Osteocyte (in vitro differentiated cells): ENCODE results near the gene TRAF4. TPM values are rescaled to one million over a fixed set of nuclear protein-coding genes. Genes with fewer than 3 reads are reported as not detected.
A peak's percentile ranks its signal among the peaks of the same experiment; 100 is the strongest.

Experiments used
- DNase-seq: peaks from one replicate; pipeline ENCODE4 v3.0.0; 2021; ENCODE audit warnings: mixed read lengths; ENCODE audit not compliant: unreplicated experiment; ENCODE audit errors: extremely low spot score
- H3K27ac Mint-ChIP-seq: one replicate; pipeline ENCODE4 v1.8.0; 2021; ENCODE audit warnings: mild to moderate bottlenecking, mixed read lengths; ENCODE audit not compliant: unreplicated experiment
- H3K27me3 Mint-ChIP-seq: one replicate; pipeline ENCODE4 v1.8.0; 2021; ENCODE audit warnings: mixed read lengths; ENCODE audit not compliant: unreplicated experiment
- H3K36me3 Mint-ChIP-seq: one replicate; pipeline ENCODE4 v1.8.0; 2021; ENCODE audit warnings: mixed read lengths; ENCODE audit not compliant: unreplicated experiment
- H3K4me1 Mint-ChIP-seq: one replicate; pipeline ENCODE4 v1.8.0; 2021; ENCODE audit warnings: mixed read lengths; ENCODE audit not compliant: unreplicated experiment
- H3K4me3 Mint-ChIP-seq: one replicate; pipeline ENCODE4 v1.8.0; 2021; ENCODE audit warnings: mild to moderate bottlenecking, moderate library complexity, mixed read lengths; ENCODE audit not compliant: unreplicated experiment
- H3K9me3 Mint-ChIP-seq: one replicate; pipeline ENCODE4 v1.8.0; 2021; ENCODE audit warnings: mixed read lengths; ENCODE audit not compliant: unreplicated experiment
- total RNA-seq: library from RNA; stranded (reverse); gene quantifications from 2 replicates; pipeline ENCODE4 v1.2.1, GENCODE V29; 2021
- TF ChIP-seq, protein P1 (sequence below): fragments of 200-600 bp; sonication (generic); IDR thresholded peaks from 2 replicates; pipeline ENCODE4 v1.5.0; 2021; ENCODE audit warnings: antibody characterized with exemption, mild to moderate bottlenecking, moderate library complexity

Gene TRAF4
- total RNA-seq, 1 donor from 2014 or later: 95.5 TPM

- Mint-ChIP-seq H3K27me3 (no peaks in the 10 kb centered on the region), H3K9me3 (no peaks in the 10 kb centered on the region), H3K4me3 (no peak overlapping the region), H3K36me3 (peaks cover 18% of the 10 kb centered on the region), H3K4me1 (peaks cover 22% of the 10 kb centered on the region), H3K27ac (no peak overlapping the region)
- DNase-seq: no peak
- TF ChIP-seq, protein P1, sequence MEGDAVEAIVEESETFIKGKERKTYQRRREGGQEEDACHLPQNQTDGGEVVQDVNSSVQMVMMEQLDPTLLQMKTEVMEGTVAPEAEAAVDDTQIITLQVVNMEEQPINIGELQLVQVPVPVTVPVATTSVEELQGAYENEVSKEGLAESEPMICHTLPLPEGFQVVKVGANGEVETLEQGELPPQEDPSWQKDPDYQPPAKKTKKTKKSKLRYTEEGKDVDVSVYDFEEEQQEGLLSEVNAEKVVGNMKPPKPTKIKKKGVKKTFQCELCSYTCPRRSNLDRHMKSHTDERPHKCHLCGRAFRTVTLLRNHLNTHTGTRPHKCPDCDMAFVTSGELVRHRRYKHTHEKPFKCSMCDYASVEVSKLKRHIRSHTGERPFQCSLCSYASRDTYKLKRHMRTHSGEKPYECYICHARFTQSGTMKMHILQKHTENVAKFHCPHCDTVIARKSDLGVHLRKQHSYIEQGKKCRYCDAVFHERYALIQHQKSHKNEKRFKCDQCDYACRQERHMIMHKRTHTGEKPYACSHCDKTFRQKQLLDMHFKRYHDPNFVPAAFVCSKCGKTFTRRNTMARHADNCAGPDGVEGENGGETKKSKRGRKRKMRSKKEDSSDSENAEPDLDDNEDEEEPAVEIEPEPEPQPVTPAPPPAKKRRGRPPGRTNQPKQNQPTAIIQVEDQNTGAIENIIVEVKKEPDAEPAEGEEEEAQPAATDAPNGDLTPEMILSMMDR: no peak
Observed at GRCh38 chr17:28759256-28759865, 15.6 kb downstream of the TRAF4 start.

DNA sequence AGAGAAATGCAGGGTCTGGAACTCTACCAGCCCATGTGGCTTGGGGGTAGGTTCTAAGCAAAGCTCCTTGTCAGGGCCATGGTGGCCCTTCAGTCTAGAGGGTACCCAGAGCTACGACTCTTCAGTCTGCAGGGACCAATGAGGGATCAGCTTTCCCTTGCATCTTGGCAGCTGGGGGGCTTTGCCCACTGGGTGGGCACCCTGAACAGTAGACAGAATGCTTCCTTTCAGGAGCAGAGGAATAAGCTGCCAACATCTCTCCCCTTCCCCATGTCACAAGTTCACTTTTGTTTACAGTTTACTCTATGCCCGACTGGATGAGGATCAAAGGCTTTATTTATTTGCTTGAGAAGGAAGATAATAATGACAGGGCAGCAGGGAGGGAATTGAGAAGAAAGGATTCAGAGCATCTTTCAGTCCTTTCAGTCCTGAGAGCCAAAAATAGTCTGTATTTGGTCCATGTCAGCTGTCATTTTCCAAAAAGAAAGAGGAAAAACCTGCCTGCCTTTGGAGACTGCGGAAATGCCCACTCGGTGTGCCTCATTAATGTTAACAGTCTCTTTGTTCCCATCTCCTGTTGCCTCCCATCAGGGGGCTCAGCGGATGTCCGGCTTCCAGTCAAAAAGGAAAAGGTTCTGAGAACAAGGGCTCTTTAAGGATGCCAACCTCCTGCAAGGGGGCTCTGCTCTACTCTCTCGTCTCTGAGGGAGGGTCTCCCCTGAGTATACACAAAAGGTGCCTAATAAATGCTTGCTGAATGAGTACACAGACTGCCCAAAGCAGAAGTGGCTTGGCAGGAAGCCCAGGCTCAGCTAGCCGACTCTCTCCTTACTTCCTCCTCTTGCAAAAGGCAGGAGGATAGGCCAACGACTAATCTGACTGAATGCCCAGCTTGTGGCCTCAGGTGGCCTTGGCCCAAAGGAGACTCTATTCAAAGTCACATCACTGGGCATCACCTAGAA lies 17.1 kb downstream of the TRAF4 start:
- Mint-ChIP-seq H3K27me3 (no peaks in the 10 kb centered on the region), H3K4me3 (no peak overlapping the region), H3K4me1 (peaks cover 16% of the 10 kb centered on the region), H3K36me3 (peaks cover 20% of the 10 kb centered on the region), H3K27ac (peak overlapping the region; percentile 64), H3K9me3 (no peaks in the 10 kb centered on the region)
- TF ChIP-seq, protein P1: no peak
- DNase-seq: no peak

- peaks cover 6% of the 10 kb centered on the region for H3K36me3 Mint-ChIP-seq
- TF ChIP-seq, protein P1: no peak
- no peak overlapping the region for H3K27ac Mint-ChIP-seq
- no peak overlapping the region for H3K4me3 Mint-ChIP-seq
- no peaks in the 10 kb centered on the region for H3K27me3 Mint-ChIP-seq
- H3K4me1 Mint-ChIP-seq: peaks cover 13% of the 10 kb centered on the region
- no peaks in the 10 kb centered on the region for H3K9me3 Mint-ChIP-seq
- DNase-seq: no peak
Observed at GRCh38 chr17:28763137-28763799, 19.5 kb downstream of the TRAF4 start.

GRCh38 chr17:28763804-28764266 lies 20.0 kb downstream of the TRAF4 start:
- no peak for DNase-seq
- Mint-ChIP-seq H3K4me1 (peaks cover 13% of the 10 kb centered on the region), H3K27me3 (no peaks in the 10 kb centered on the region), H3K36me3 (peaks cover 5% of the 10 kb centered on the region), H3K27ac (peak overlapping the region; percentile 36), H3K4me3 (no peak overlapping the region), H3K9me3 (no peaks in the 10 kb centered on the region)
- TF ChIP-seq, protein P1: peak; percentile 94
